GM18867 (cell line): ENCODE results near the gene SLC25A29.
"Not testable (repeated sequence)": the region's sequence is repeated elsewhere in the genome, so short reads cannot be mapped to it uniquely, and the experiment has no call there.

Experiments
- ATAC-seq: cut with Tn5 transposase; IDR thresholded peaks from one replicate; pipeline ENCODE4 v1.9.1; 2021; ENCODE audit warnings: mild to moderate bottlenecking, moderate library complexity; ENCODE audit not compliant: unreplicated experiment

Gene SLC25A29

DNA sequence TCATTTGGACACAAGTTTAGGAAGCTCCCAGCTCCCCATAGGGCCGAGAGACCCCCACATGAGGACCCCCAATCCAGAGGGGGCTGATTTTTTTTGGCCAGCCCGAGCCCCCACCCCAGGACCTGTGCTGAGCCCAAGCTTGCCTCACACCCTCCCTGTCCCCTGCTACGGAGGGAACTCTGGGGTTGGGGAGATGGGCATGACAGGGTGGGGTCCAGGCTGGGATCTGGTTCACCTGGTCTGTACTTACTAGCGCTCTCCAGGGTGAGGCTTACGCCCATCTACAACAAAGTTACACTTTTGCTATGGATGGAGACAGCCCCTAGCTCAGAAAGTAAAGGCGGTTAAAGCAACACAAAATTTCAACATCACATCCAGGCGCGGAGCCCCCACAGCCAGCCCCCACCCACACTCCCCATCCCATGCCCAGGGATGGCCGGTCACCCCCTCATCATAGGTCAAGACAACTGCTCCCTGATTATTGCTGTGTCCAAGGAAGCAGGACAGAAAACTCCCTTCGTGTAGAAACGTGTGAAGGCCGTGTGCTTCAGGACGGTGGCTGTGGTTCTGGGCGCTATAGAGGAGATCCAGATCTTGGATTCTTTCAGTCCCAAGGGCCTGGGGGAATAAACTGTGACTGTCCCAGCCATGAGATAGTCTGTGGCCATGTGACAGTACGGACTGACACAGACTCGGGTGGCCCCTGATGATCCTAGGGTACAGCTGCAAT is 10.7 kb downstream of the SLC25A29 start:
- ATAC-seq: no peak

- no peak for ATAC-seq
Measured at GRCh38 chr14:100294963-100295330, 11.3 kb downstream of the SLC25A29 start.

GRCh38 chr14:100294213-100294962 is 11.9 kb downstream of the SLC25A29 start:
- no peak for ATAC-seq

DNA sequence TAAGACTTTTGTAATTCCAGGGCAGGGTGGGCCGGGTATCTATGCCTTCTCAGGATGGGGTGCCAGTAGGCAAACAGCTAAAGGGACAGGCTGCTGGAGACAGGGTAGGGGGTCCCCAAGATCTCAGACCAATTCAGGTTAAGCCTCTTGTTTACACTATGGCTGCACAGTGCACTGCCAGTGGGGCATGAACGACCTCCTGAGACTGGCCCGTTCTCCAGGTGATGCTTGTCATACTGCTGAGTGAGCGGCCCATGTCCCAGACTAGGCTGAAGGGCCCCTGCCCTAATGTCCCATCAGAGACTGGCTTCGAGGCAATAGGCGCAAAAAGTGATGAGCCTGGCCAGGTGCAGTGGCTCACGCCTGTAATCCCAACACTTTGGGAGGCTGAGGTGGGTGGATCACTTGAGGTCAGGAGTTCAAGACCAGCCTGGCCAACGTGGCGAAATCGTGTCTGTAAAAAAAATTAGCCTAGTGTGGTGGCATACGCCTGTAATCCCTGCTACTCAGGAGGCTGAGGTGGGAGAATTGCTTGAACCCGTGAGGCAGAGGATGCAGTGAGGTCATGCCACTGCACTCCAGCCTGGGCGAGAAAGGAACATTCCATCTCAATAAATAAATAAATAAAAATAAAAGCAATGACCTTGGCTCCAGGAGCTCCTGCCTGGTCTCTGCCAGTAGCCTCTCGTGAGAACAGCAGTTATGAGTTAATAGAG is 12.6 kb downstream of the SLC25A29 start:
- ATAC-seq: no peak

GRCh38 chr14:100292776-100293461 is 13.3 kb downstream of the SLC25A29 start:
- no peak for ATAC-seq

GRCh38 chr14:100292301-100292775 is 13.9 kb downstream of the SLC25A29 start:
- no peak for ATAC-seq

DNA sequence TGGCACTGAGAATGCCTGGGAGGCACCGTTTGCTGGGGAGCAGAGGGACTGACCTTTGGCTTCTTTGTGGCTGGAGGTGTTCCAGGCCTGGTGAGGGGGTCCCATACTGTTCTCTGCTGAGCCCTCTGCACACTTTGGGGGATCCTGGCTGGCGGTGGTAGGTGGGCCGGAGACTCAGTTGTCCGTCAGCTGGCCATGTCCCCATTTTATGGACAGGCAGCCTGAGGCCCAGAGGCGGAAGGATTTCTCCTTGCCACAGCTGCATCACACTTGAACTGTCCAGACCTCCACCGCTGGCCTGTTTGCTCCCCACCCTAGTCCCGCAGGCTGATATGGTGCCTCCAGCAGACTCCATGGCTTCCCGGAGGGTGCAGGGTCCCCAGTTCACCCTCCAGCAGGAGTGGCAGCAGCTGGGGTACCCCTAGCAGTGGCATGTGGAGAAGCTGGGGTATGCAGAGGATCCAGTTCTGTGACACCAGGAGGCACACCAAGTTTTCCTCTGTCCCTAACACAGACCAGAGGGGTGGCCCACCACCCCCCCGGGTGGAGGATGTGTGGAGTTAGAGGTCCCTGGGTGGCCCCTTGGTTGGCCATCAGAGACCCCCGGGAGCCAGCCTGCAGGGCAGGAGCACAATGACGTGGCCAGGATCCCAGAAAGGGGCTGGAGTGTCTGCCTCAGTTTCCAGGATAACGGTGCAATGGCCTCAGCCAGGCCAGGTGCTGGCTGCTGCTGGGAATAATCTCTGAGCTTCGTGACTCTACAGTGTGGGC is 14.8 kb downstream of the SLC25A29 start:
- ATAC-seq: no peak

DNA sequence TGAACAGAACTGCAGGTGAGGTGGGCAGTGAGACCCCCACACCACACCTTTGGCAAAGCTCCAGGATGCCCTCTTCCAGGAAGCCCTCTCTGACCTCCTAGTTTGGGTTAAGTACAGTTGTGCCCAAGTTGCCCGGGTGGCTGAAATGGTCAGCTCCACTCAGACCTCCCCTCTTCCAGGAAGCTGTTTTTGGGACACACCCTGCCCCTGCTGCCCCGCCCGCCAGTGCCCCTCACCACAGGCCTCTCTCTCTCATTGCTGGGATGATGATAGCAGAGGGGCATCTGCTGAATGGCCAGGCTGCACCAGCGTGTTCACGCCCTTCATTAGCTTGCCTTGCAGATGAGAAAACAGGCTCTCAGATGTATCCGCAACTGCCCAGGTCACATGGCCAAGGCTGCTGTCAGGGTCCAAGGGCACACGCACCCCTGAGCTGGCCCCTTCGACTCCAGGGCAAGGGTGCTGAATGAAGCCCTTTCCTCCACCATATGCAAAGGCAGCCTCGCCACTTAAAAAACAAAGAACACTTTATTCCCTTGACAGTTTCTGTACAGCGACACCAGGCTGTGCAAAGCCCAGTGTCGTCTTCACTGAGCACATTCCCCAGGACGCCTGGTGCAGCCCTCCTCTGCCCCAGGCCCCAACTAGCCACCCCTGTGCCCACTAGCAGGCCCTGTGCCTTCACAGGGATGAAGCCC is 15.5 kb downstream of the SLC25A29 start:
- ATAC-seq: no peak

DNA sequence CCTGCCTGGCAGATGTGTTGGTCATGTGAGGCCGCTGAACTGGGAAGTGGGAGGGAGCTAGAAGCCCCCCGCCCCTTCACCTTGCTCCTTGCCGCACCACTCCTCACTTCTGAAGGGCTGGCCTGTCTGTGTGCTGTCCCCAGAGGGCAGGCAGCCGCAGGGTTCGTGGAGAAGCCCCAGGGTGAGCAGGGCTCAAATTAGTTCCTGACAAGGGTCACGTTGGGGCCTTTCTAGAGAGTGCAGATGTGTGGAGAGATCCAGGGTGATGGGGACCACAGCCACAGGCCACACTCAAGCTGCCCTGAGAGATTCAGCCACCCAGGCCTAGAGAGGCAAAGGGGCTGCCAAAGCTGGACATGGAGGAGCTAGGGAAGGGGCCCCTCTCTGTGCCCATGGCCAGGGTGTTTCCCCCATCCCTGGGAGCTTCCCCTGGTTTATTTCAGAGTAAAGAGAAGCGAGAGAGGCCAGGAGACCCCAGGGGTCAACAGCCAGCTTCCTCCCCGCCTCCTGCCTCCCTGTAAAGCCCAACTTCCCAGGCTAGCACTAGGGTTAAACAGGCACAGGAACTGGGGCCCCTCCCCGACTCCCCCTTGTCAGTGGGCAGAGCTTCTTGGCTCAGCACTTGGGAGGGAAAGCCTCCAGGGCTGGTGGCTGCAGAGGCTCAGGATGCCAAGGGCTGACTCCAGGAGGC is 16.2 kb downstream of the SLC25A29 start:
- ATAC-seq: no peak

- ATAC-seq: no peak
Measured at GRCh38 chr14:100288382-100289185, 17.7 kb downstream of the SLC25A29 start.

GRCh38 chr14:100287998-100288295 is 18.3 kb downstream of the SLC25A29 start:
- not testable (repeated sequence) for ATAC-seq

DNA sequence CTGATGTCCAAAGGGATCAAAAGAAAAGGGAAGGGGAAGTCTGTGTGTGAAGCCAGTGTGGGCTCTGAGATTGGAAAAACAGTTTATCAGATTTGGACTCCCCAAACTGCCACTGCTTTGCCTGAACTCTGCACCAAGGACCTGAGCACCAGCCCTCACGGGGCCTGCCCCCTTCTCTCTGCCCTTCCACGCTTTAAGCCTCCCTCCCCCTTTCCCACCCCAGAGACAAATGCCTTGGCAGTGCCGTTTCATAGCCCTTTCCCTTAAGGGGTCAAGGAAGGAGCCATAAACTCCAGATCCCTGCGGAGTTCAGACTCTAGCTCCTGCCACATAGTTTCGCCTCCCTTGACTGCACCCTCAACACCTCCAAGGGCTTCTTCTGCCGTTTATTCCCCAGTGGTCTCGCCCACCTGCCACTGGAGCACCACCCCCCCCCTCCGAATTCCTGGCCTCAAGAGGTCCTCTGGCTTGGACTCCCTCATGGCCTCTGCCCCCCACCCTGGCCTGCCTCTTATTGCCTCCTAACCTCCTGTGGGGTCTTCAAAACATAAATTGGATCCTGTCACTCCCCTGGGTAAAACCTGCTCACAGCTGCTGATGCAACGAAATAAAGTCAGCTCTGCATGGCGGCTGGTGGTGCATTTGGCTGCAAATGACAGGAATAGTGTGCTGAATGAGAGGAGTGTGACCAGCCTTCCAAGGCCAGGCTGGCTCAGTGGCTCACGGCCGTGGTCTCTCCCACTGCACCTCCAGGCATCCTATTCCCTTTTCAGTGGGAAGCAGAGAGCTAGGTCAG is 18.8 kb downstream of the SLC25A29 start:
- ATAC-seq: no peak

- ATAC-seq: no peak
Measured at GRCh38 chr14:100286484-100287191, 19.6 kb downstream of the SLC25A29 start.

DNA sequence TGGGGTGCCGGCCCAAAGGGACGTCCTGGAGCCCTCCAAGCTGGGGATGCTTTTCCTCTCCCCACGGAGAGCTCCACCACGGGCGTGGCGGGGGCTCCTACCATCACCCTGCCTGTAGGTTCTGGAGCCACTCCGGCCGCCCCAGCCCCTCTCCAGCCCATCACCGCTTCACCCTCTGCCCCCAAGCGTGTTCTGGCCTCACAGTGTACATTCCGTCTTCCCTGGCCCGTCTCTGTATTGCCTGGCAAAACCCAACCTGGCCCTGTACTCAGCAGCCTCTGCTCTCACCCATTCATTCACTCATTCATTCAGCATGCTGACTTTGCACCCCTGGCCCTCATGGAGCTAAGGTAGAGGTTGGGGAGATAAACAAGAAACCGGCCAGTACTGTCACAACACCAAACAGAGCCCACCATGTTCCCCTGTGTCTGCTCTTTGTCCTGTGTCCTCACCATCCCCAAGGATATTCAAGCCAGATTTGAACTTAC is 20.3 kb downstream of the SLC25A29 start:
- no peak for ATAC-seq

- peak; percentile 88 for ATAC-seq
Measured at GRCh38 chr14:100285021-100285912, 21.0 kb downstream of the SLC25A29 start.
